ENCODE data around the gene KRI1.

DNA sequence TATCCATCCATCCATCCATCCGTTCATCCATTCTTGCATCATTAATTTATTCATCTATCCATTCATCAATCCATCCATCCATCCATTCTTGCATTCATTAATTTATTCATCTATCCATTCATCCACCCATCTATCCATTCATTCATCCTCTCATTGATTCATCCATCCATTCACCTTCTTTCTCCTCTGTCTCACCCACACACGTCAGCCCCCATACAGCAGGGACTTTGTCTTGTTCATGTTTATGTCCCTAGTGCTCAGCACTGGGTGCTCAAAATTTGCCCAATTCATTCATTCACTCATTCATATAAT lies 22.0 kb upstream of the KRI1 start:
- TF ChIP-seq, protein P1, sequence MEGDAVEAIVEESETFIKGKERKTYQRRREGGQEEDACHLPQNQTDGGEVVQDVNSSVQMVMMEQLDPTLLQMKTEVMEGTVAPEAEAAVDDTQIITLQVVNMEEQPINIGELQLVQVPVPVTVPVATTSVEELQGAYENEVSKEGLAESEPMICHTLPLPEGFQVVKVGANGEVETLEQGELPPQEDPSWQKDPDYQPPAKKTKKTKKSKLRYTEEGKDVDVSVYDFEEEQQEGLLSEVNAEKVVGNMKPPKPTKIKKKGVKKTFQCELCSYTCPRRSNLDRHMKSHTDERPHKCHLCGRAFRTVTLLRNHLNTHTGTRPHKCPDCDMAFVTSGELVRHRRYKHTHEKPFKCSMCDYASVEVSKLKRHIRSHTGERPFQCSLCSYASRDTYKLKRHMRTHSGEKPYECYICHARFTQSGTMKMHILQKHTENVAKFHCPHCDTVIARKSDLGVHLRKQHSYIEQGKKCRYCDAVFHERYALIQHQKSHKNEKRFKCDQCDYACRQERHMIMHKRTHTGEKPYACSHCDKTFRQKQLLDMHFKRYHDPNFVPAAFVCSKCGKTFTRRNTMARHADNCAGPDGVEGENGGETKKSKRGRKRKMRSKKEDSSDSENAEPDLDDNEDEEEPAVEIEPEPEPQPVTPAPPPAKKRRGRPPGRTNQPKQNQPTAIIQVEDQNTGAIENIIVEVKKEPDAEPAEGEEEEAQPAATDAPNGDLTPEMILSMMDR (IDR thresholded peaks at IDR 0.05), result no peak
- no peak for TF ChIP-seq POLR2A (IDR thresholded peaks at IDR 0.05)
- TF ChIP-seq EP300 (IDR thresholded peaks at IDR 0.05), result no peak

Measured in ovary (tissue), 3 donors.